ENCODE data around the gene GFRA4.

Gene GFRA4

GRCh38 chr20:3693376-3693775, 30.2 kb upstream of the GFRA4 start:
- Histone ChIP-seq H3K9me3 (ENCODE audit: insufficient read depth, low read depth, low read length) (no peaks in the 10 kb centered on the region), H2AFZ (ENCODE audit: low read length) (no peak overlapping the region), H3K79me2 (ENCODE audit: insufficient read depth, low read length) (no peaks in the 10 kb centered on the region), H3F3A (ENCODE audit: low read depth) (no peaks in the 10 kb centered on the region), H3K27me3 (ENCODE audit: insufficient read depth, low read length, poor library complexity, severe bottlenecking) (no peaks in the 10 kb centered on the region), H3K9me2 (replicated peaks; ENCODE audit: low read depth, low read length) (no peaks in the 10 kb centered on the region), H3K36me3 (ENCODE audit: insufficient read depth, low read length) (no peaks in the 10 kb centered on the region), H3K9ac (ENCODE audit: low read depth, low read length, poor library complexity, severe bottlenecking) (no peak overlapping the region), H3K4me1 (ENCODE audit: insufficient read depth, low read length, poor library complexity, severe bottlenecking) (no peaks in the 10 kb centered on the region), H4K20me1 (ENCODE audit: insufficient read depth, low read length, poor library complexity, severe bottlenecking) (no peaks in the 10 kb centered on the region), H3K4me3 (ENCODE audit: low read length, poor library complexity, severe bottlenecking) (no peak overlapping the region), H3K4me2 (ENCODE audit: low read depth, low read length, poor library complexity, severe bottlenecking) (no peak overlapping the region)
- TF ChIP-seq EZH2phosphoT487 (IDR thresholded peaks at IDR 0.05; ENCODE audit: borderline replicate concordance) = no peak
- no peak for TF ChIP-seq CTCF (conservative IDR thresholded peaks at IDR 0.05; ENCODE audit: low read length)

- H3K9me2 ChIP-seq (replicated peaks; ENCODE audit: low read depth, low read length) = no peaks in the 10 kb centered on the region
- H3K4me3 ChIP-seq (ENCODE audit: low read length, poor library complexity, severe bottlenecking) = no peak overlapping the region
- no peaks in the 10 kb centered on the region for H3K27me3 ChIP-seq (ENCODE audit: insufficient read depth, low read length, poor library complexity, severe bottlenecking)
- no peaks in the 10 kb centered on the region for H4K20me1 ChIP-seq (ENCODE audit: insufficient read depth, low read length, poor library complexity, severe bottlenecking)
- no peak overlapping the region for H3K9ac ChIP-seq (ENCODE audit: low read depth, low read length, poor library complexity, severe bottlenecking)
- no peaks in the 10 kb centered on the region for H3K79me2 ChIP-seq (ENCODE audit: insufficient read depth, low read length)
- no peaks in the 10 kb centered on the region for H3K36me3 ChIP-seq (ENCODE audit: insufficient read depth, low read length)
- H3F3A ChIP-seq (ENCODE audit: low read depth) = no peaks in the 10 kb centered on the region
- no peak overlapping the region for H3K4me2 ChIP-seq (ENCODE audit: low read depth, low read length, poor library complexity, severe bottlenecking)
- TF ChIP-seq EZH2phosphoT487 (IDR thresholded peaks at IDR 0.05; ENCODE audit: borderline replicate concordance) (no peak), CTCF (conservative IDR thresholded peaks at IDR 0.05; ENCODE audit: low read length) (no peak)
- H3K9me3 ChIP-seq (ENCODE audit: insufficient read depth, low read depth, low read length) = no peaks in the 10 kb centered on the region
- no peaks in the 10 kb centered on the region for H3K4me1 ChIP-seq (ENCODE audit: insufficient read depth, low read length, poor library complexity, severe bottlenecking)
- no peak overlapping the region for H2AFZ ChIP-seq (ENCODE audit: low read length)
Measured at GRCh38 chr20:3692706-3693294, 29.6 kb upstream of the GFRA4 start.

- no peaks in the 10 kb centered on the region for H3K4me1 ChIP-seq (ENCODE audit: insufficient read depth, low read length, poor library complexity, severe bottlenecking)
- no peak overlapping the region for H3K9ac ChIP-seq (ENCODE audit: low read depth, low read length, poor library complexity, severe bottlenecking)
- H2AFZ ChIP-seq (ENCODE audit: low read length) = no peak overlapping the region
- no peak for TF ChIP-seq EZH2phosphoT487 (IDR thresholded peaks at IDR 0.05; ENCODE audit: borderline replicate concordance)
- TF ChIP-seq CTCF (conservative IDR thresholded peaks at IDR 0.05; ENCODE audit: low read length) = no peak
- H3K27me3 ChIP-seq (ENCODE audit: insufficient read depth, low read length, poor library complexity, severe bottlenecking) = no peaks in the 10 kb centered on the region
- H3K9me2 ChIP-seq (replicated peaks; ENCODE audit: low read depth, low read length) = no peaks in the 10 kb centered on the region
- H3K79me2 ChIP-seq (ENCODE audit: insufficient read depth, low read length) = no peaks in the 10 kb centered on the region
- no peaks in the 10 kb centered on the region for H3K36me3 ChIP-seq (ENCODE audit: insufficient read depth, low read length)
- no peaks in the 10 kb centered on the region for H4K20me1 ChIP-seq (ENCODE audit: insufficient read depth, low read length, poor library complexity, severe bottlenecking)
- H3K4me2 ChIP-seq (ENCODE audit: low read depth, low read length, poor library complexity, severe bottlenecking) = no peak overlapping the region
- H3K9me3 ChIP-seq (ENCODE audit: insufficient read depth, low read depth, low read length) = no peaks in the 10 kb centered on the region
- H3K4me3 ChIP-seq (ENCODE audit: low read length, poor library complexity, severe bottlenecking) = no peak overlapping the region
- H3F3A ChIP-seq (ENCODE audit: low read depth) = no peaks in the 10 kb centered on the region
Measured at GRCh38 chr20:3691897-3692296, 28.7 kb upstream of the GFRA4 start.

Measured in Loucy (cell line).